Activated CD4-positive, alpha-beta T cell treated with anti-CD3 and anti-CD28 coated beads, Interleukin-2, amount 50 U/mL, for 16 hours (primary cell): ENCODE data around the gene ERP27.

Experiments
- DNase-seq: peaks from one replicate; pipeline ENCODE4 v3.0.0-alpha.2; 2020

Gene ERP27

GRCh38 chr12:14931791-14932560, 6.4 kb downstream of the ERP27 start:
- no peak for DNase-seq

GRCh38 chr12:14931359-14931758, 7.0 kb downstream of the ERP27 start:
- DNase-seq, result no peak

- DNase-seq, result no peak
These were observed 8.0 kb downstream of the ERP27 start for GRCh38 chr12:14930299-14930698.

DNA sequence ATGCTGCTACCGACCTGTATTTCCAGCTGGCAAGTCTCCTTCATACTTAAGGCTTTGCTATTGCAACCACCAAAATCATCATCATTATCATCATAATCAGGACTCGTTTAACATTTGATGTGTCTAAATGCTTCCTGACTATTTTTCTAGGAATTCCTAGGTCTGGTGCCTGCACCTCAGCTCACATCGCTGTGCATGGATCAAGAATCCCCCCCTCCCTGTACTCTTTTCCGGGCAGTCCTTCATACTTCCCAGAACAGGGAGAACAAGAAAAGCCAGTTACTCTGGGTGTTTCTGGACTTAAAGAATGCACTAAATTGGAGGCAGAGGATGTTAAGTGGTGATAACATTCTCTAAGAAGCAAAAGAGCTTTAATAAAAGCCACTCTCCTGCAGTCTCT, 9.4 kb downstream of the ERP27 start:
- DNase-seq, result no peak

DNA sequence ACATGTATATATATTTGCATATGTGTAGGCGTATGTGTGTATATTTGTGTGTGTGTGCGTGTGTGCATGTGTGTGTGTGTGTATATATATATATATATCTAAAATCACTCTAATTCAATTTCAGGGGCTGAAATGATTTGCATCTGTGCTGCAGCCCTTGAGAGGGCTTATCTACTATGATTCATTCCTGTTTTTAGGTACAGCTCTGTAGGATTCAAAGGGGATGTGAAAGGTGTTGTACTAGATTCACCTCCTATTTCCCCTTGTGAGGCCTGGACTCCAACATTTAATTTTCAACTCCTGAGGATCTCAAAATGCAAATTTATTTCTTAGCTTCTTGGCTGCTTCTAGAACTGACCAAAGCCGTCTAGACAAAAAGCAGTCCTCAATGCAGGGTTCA, 11.1 kb downstream of the ERP27 start:
- no peak for DNase-seq

GRCh38 chr12:14924541-14924940, 13.8 kb downstream of the ERP27 start:
- DNase-seq, result no peak

DNA sequence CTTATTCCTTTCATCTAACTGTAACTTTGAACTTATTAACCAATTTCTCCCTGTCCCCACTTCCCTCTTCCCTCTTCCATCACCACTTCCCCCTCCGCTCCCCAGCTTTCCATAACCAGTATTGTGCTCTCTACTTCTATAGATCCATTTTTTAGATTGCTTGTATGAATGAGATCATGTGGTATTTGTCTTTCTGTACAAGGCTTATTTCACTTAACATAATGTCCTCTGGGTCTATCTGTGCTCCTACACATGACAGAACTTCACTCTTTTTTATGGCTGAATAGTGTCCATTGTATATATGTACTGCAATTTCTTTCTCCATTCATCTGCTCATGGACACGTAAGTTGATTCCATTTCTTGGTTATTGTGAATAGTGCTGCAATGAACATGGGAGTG, 14.4 kb downstream of the ERP27 start:
- DNase-seq, result no peak

DNA sequence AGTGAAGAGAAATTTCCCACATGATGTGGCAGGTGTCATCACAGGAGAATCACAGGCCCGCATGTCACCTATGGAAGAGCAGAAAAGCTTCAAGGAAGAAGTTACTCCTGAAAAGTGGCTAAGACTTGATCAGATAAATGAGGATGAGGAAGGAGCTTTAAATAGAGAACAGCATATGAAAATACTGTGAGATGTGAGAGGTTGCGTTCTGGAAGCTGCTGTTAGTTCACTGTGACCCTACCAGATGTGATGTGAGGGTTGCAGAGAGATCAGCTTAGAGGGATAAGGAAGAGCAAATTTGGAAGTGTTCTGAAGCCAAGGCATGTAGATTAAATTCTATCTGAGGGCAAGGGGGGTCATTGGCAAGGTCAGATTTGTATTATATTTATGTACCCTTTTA, 17.1 kb downstream of the ERP27 start:
- DNase-seq, result no peak

DNA sequence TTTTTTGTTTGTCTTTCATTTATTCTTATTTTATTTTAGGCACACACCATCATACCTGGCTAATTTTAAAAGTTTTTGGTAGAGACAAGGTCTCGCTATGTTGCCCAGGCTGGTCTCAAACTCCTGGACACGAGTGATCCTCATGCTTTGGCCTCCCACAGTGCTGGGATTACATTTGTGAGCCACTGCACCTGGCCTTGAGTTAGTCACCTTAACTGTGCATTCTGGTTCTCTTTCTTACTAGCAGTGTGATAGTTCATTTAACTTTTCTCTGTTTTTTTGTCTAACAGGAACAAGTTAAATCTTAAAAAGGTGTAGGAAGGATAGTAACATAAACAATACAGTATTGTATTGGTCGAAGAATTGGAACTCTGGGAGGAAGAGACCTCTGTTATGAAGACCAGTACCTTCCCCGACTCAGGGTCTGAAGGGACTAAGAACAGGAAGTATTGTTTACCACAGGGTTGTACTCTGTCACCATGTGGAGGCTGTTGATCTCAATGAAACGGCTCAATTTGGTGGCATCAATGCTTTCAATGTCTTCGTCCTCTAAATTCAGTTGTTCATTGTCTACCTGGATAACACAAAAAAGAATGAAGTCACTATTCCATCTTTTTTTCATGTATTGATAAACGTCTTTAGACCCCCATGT, 17.7 kb downstream of the ERP27 start:
- no peak for DNase-seq

- DNase-seq, result no peak
These were observed 18.9 kb downstream of the ERP27 start for GRCh38 chr12:14919455-14919854.

DNA sequence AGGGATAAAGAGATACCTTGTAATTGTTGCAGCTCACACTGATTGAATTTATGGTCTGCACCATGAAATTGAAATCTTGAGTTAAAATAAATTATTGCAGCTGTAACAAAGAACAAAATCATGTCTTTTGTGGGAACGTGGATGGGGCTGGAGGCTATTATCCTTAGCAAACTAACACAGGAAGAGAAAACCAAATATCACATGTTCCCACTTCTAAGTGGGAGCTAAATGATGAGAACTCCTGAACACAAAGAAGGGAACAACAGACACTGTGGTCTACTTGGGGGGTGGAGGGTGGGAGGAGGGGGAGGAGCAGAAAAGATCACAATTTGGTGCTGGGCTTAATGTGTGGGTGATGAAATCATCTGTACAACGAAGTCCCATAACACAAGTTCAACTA, 22.6 kb downstream of the ERP27 start:
- no peak for DNase-seq

GRCh38 chr12:14913381-14913781, 25.0 kb downstream of the ERP27 start:
- DNase-seq, result no peak

DNA sequence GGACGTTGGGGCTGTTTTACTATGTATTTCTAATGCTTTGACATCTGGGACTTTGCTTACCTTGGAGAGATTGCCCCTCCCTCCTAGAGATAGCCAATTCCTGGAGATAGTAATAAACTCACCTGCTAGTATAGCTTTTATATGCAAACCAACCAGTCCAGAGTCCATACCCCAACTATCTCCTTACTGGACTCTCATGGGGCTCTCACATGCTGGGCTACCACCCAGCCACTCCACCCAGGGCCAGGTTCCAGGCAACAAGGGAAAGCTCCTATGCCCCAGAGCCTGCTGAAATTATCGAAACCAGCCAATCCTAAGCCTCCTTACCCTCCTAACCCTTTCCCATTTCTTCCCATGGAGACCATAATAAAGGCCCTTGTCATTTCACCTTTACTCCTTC, 27.2 kb downstream of the ERP27 start:
- DNase-seq, result no peak

DNA sequence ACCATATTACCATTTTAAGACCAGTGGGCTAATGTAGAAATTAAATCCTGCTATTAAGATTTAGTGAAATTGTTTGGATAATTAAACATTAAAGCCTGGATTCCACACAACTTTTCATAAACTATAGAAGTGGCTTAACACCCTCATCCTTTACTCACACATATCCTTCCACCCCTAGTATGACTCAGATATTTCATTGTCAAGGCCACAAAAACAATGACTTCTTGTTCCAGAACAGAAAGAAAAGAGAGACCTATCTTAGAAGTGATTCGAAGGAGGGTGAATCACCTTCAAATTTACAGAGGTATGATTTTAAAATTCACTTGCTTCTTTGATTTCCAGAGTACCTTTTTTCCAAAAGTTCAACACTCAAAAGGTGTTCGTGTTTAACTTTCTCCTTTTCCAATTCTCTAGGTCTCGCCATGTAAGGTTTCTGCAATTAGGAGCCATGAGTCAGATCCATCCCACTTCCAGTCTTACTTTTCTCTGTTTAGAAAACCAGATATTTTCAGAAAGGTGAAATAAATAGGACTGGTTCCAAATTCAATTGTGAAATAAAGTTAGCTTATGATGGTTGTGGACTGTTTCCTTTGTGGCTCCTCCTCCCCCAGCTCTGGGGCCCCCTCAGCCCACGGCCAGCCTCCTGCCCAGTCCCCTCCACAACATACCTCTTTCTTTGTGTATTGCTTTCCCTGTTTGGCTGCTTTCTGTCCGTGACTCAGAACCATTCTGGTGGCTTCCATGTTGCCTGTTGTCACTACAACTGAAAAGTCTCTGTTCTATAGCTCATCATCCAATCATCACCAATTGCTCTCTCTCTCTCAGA, 28.0 kb downstream of the ERP27 start:
- peak; percentile 60 for DNase-seq

DNA sequence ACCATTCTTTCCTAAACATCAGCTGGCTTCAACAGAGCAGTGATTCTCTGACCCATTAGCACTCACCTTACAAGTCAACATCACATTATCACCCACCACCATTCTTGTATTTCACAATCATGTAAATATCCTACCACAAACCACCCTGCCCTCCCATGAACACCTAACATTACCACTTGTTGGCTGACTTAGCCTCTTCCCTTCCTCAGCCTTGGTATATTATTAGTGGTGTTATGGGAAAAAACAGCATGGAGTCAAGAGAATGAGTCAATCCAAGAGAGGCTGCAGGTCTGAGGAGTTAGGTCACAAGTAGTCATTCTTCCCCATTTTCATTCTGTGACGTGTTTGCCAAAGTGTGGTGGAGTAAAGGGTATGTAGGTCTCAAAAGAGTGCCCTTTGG, 30.4 kb downstream of the ERP27 start:
- DNase-seq, result peak; percentile 54

DNA sequence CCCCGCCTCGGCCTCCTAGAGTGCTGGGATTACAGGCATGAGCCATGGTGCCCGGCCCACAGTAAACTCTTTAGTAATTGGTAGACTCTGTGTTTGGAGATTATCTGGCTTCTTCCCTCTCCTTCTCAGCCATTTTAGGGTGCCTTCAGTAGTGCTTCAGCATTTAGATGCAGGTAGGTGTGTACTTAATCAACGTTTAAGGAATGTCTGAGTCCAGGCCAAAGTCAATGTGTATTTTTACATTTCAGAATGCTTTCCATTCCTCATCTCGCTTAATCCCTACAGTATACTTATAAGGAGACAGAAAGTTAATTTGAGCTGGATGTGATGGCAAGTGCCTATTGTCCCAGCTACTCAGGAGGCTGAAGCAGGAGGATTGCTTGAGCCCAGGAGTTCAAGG, 32.2 kb downstream of the ERP27 start:
- DNase-seq, result no peak

- no peak for DNase-seq
These were observed 32.9 kb downstream of the ERP27 start for GRCh38 chr12:14905269-14906004.

DNA sequence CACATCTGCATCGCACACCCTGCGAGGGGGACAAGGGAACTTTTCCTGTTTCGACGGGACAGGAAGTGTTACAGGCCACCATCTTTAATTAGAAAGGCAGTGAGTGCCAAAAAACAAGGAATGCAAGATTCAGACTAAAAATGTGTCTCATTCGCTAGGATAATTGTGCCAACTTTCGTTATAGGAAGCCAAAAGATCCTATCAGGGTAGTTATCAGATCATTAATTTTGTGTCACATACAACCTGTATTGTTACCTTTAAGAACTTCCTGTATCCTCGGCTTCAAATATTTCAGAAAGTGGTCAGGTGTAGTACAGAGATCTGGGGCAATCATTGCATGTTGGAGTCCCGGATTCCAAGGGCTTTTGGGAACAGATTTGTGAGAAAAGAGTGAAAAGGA, 33.5 kb downstream of the ERP27 start:
- DNase-seq, result no peak

DNA sequence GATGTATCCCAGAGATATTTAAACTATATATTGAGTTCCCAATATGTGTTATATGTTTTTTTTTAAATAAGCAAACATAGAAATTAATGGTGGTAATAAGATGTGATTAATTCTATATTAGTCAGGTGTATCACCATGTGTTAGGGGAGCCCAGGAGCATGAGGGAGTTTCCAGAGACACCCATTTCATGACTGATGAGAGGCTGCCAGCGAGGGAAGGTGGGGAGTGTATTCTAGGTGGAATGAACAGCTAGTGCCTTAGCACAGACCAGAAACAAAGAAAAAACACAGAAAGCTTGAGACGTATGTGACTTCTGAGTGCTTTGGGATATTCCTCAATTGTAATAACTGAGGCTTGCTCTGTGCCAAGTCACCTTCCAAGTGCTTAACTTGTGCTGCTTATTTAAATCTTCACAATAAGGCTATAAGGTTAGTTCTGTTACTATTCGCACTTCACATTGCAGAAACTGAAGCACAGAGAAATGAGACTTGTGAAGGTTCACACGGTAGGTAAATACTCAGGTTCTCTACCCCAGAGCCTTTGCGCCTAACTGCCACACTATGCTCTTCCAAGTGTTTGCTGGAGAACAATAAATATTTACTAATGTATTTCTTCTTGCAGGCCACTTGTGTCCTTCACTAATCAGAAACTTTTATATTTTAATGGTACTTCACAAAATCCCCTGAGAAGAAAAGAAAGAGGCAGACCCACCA, 34.8 kb downstream of the ERP27 start:
- DNase-seq, result no peak

GRCh38 chr12:14902465-14902864, 35.9 kb downstream of the ERP27 start:
- DNase-seq, result no peak

- DNase-seq, result no peak
These were observed 37.1 kb downstream of the ERP27 start for GRCh38 chr12:14901228-14901562.

DNA sequence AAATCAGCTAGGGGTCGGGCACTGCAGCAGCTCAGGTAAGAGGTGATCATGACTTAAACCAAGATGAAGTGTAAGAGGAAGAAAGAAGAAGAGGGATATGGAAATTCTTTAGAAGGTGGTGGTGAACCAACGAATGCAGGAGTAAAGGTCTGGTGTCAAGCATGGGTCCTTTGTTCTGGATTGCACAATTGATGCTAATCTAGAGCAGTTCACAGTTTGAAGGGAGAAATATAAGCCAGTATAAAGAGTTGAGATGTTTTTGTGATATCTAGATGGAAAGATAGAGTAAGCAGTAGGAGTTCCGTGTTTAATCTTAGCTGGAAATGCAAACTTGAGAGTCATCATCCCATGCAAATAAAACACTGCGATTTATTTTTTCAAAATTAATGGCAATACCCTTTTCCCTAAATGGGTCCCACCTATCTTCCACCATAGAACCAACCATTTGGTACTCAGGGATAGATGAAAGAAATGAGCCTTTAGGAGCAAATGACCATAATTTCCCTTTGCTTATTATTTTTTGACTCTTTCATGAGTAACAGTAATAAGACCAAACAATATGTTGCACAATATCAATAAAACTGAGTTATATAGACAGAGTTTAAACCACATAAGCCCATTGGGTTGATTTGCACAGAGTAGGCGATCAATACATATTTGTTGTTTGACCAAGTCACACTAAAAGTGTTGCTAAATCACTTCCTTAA, 37.7 kb downstream of the ERP27 start:
- DNase-seq, result no peak
